ENCODE data around the gene SHC2. TPM values are rescaled to one million over a fixed set of nuclear protein-coding genes. Genes with fewer than 3 reads are reported as not detected.
A peak's percentile ranks its signal among the peaks of the same experiment; 100 is the strongest.

The SHC2 gene
- total and polyA plus RNA-seq, 2 experiments from 2014 or later = 2.2 to 4.6 TPM

DNA sequence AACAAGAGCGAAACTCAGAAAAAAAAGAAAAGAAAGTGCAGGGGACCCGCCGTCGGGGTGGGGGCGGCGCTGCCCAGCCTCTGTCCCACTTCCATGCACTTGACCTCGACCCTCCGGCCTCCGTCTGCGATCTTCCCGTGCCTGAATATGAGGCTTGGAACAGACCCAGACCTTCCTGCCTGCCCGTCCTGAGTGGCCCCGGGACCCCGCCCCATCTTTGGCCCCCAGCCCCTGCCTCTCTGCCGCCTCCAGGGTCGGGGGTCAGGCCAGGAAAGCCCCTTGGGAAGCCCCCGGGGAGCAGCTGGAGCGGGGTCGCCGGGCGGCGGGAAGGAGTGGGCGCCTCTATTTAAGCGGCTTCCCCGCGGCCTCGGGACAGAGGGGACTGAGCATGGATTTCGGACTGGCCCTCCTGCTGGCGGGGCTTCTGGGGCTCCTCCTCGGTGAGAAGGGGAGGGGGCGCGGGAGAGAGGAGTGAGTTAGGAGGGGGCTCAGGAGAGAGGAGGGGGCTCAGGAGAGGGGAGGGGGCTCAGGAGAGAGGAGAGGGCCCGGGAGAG, 35.4 kb upstream of the SHC2 start, which contains the start of gene MADCAM1:
TSS of gene MADCAM1 (plus strand) at position 375 of the 554 bp plus-strand sequence. CDS start at position 389, 14 bp downstream.
- Mint-ChIP-seq H3K4me3 (peak within 1 kb of the TSS; percentile 63), H3K27me3 (ENCODE audit: insufficient read depth, low read depth, poor library complexity) (peaks cover 42% of the 10 kb centered on the region), H3K27ac (no peak within 1 kb of the TSS), H3K36me3 (ENCODE audit: low read depth) (peaks cover 2% of the 10 kb centered on the region; the same call in 1 of the 3 replicates), H3K4me1 (peaks cover 8% of the 10 kb centered on the region), H3K9me3 (peaks cover 12% of the 10 kb centered on the region)
- no peaks in the 10 kb centered on the region for H3K36me3 ChIP-seq (ENCODE audit: insufficient read depth)
- H3K4me2 ChIP-seq = peak within 1 kb of the TSS; percentile 82
- peak; percentile 24 for ATAC-seq
- peak; percentile 86 for DNase-seq (ENCODE audit: low spot score)
- H3K27me3 ChIP-seq (ENCODE audit: insufficient read depth) = peaks cover 42% of the 10 kb centered on the region
- H2AFZ ChIP-seq = no peak within 1 kb of the TSS
- no peaks in the 10 kb centered on the region for H3K4me1 ChIP-seq (ENCODE audit: insufficient read depth)
- no peaks in the 10 kb centered on the region for H3K9me2 ChIP-seq (ENCODE audit: insufficient read depth)
- peaks cover 4% of the 10 kb centered on the region for H3F3A ChIP-seq (replicated peaks; ENCODE audit: low read depth)
- no peaks in the 10 kb centered on the region for H4K20me1 ChIP-seq (replicated peaks; ENCODE audit: insufficient read depth)
- no peaks in the 10 kb centered on the region for H3K79me2 ChIP-seq (replicated peaks; ENCODE audit: insufficient read depth)
- TF ChIP-seq POLR2AphosphoS5 (IDR thresholded peaks at IDR 0.05; ENCODE audit: low read depth) = no peak
- TF ChIP-seq CREB1 (CRISPR knock-in tag; IDR thresholded peaks at IDR 0.05; ENCODE audit: low read depth) = no peak
- TF ChIP-seq EZH2 (IDR thresholded peaks at IDR 0.05; ENCODE audit: low read depth, unreplicated experiment) = no peak
- H3K4me3 ChIP-seq = peak within 1 kb of the TSS; percentile 69
- H3K27ac ChIP-seq (ENCODE audit: low read depth) = no peak within 1 kb of the TSS

DNA sequence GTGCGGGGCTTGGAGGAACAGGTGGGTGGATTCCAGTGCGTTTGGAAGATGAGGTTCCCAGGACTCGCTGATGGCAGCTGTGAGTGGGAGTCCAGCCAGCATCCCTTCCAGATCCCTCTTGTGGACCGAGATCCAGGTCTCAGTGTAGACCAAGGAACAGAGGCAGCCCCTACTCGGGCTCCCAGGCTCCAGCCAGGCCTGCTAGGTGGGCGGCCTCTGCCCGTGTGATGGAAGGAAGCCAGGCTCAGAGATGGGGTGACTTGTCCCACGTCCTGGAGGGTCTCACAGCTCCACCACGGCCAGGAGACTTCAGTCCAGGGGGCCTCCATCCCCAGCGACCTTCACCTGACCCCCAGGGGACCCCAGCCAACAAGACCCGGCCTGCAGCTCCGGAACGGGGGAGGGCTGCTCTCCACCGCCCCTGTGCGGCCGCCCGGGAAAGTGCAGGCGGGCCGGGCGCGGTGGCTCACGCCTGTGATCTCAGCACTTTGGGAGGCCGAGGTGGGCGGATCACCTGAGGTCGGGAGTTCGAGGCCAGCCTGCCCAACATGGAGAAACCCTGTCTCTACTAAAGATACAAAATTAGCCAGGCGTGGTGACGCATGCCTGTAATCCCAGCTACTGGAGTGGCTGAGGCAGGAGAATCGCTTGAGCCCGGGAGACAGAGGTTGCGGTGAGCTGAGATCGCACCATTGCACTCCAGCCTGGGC, 34.7 kb upstream of the SHC2 start:
- 0 out of 2 replicates have a peak, but pooled peaks have one; percentile 34 for TF ChIP-seq ZNF114 (CRISPR knock-in tag; IDR thresholded peaks at IDR 0.05)
- no peak for TF ChIP-seq POLR2AphosphoS5 (IDR thresholded peaks at IDR 0.05; ENCODE audit: low read depth)
- TF ChIP-seq CREB1 (CRISPR knock-in tag; IDR thresholded peaks at IDR 0.05; ENCODE audit: low read depth) = peak; percentile 47; the same call in 1 of the 2 replicates
- TF ChIP-seq, protein P1, sequence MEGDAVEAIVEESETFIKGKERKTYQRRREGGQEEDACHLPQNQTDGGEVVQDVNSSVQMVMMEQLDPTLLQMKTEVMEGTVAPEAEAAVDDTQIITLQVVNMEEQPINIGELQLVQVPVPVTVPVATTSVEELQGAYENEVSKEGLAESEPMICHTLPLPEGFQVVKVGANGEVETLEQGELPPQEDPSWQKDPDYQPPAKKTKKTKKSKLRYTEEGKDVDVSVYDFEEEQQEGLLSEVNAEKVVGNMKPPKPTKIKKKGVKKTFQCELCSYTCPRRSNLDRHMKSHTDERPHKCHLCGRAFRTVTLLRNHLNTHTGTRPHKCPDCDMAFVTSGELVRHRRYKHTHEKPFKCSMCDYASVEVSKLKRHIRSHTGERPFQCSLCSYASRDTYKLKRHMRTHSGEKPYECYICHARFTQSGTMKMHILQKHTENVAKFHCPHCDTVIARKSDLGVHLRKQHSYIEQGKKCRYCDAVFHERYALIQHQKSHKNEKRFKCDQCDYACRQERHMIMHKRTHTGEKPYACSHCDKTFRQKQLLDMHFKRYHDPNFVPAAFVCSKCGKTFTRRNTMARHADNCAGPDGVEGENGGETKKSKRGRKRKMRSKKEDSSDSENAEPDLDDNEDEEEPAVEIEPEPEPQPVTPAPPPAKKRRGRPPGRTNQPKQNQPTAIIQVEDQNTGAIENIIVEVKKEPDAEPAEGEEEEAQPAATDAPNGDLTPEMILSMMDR (conservative IDR thresholded peaks at IDR 0.05; ENCODE audit: low read depth in 2 of 2) = peak; percentile 83 to 88
- TF ChIP-seq, protein P2, sequence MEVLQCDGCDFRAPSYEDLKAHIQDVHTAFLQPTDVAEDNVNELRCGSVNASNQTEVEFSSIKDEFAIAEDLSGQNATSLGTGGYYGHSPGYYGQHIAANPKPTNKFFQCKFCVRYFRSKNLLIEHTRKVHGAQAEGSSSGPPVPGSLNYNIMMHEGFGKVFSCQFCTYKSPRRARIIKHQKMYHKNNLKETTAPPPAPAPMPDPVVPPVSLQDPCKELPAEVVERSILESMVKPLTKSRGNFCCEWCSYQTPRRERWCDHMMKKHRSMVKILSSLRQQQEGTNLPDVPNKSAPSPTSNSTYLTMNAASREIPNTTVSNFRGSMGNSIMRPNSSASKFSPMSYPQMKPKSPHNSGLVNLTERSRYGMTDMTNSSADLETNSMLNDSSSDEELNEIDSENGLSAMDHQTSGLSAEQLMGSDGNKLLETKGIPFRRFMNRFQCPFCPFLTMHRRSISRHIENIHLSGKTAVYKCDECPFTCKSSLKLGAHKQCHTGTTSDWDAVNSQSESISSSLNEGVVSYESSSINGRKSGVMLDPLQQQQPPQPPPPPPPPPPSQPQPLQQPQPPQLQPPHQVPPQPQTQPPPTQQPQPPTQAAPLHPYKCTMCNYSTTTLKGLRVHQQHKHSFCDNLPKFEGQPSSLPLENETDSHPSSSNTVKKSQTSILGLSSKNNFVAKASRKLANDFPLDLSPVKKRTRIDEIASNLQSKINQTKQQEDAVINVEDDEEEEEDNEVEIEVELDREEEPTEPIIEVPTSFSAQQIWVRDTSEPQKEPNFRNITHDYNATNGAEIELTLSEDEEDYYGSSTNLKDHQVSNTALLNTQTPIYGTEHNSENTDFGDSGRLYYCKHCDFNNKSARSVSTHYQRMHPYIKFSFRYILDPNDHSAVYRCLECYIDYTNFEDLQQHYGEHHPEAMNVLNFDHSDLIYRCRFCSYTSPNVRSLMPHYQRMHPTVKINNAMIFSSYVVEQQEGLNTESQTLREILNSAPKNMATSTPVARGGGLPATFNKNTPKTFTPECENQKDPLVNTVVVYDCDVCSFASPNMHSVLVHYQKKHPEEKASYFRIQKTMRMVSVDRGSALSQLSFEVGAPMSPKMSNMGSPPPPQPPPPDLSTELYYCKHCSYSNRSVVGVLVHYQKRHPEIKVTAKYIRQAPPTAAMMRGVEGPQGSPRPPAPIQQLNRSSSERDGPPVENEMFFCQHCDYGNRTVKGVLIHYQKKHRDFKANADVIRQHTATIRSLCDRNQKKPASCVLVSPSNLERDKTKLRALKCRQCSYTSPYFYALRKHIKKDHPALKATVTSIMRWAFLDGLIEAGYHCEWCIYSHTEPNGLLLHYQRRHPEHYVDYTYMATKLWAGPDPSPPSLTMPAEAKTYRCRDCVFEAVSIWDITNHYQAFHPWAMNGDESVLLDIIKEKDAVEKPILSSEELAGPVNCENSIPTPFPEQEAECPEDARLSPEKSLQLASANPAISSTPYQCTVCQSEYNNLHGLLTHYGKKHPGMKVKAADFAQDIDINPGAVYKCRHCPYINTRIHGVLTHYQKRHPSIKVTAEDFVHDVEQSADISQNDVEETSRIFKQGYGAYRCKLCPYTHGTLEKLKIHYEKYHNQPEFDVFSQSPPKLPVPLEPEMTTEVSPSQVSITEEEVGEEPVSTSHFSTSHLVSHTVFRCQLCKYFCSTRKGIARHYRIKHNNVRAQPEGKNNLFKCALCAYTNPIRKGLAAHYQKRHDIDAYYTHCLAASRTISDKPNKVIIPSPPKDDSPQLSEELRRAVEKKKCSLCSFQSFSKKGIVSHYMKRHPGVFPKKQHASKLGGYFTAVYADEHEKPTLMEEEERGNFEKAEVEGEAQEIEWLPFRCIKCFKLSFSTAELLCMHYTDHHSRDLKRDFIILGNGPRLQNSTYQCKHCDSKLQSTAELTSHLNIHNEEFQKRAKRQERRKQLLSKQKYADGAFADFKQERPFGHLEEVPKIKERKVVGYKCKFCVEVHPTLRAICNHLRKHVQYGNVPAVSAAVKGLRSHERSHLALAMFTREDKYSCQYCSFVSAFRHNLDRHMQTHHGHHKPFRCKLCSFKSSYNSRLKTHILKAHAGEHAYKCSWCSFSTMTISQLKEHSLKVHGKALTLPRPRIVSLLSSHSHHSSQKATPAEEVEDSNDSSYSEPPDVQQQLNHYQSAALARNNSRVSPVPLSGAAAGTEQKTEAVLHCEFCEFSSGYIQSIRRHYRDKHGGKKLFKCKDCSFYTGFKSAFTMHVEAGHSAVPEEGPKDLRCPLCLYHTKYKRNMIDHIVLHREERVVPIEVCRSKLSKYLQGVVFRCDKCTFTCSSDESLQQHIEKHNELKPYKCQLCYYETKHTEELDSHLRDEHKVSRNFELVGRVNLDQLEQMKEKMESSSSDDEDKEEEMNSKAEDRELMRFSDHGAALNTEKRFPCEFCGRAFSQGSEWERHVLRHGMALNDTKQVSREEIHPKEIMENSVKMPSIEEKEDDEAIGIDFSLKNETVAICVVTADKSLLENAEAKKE (CRISPR knock-in tag; IDR thresholded peaks at IDR 0.05) = no peak
- ATAC-seq (peak; percentile 45), DNase-seq (ENCODE audit: low spot score) (peak; percentile 78)
- peaks cover 2% of the 10 kb centered on the region; the same call in 1 of the 3 replicates for H3K36me3 Mint-ChIP-seq (ENCODE audit: low read depth)
- Histone ChIP-seq H3K27me3 (ENCODE audit: insufficient read depth) (peaks cover 39% of the 10 kb centered on the region), H3K4me3 (peak overlapping the region; percentile 69), H2AFZ (no peak overlapping the region), H3K9me2 (ENCODE audit: insufficient read depth) (no peaks in the 10 kb centered on the region), H4K20me1 (replicated peaks; ENCODE audit: insufficient read depth) (no peaks in the 10 kb centered on the region), H3K36me3 (ENCODE audit: insufficient read depth) (no peaks in the 10 kb centered on the region), H3K79me2 (replicated peaks; ENCODE audit: insufficient read depth) (no peaks in the 10 kb centered on the region), H3K4me1 (ENCODE audit: insufficient read depth) (no peaks in the 10 kb centered on the region), H3F3A (replicated peaks; ENCODE audit: low read depth) (peaks cover 7% of the 10 kb centered on the region), H3K27ac (ENCODE audit: low read depth) (no peak overlapping the region), H3K4me2 (peak overlapping the region; percentile 82)
- H3K27ac Mint-ChIP-seq = no peak overlapping the region
- H3K9me3 Mint-ChIP-seq = peaks cover 12% of the 10 kb centered on the region
- peak overlapping the region; percentile 61 for H3K4me3 Mint-ChIP-seq
- H3K4me1 Mint-ChIP-seq = peaks cover 8% of the 10 kb centered on the region
- H3K27me3 Mint-ChIP-seq (ENCODE audit: insufficient read depth, low read depth, poor library complexity) = peaks cover 43% of the 10 kb centered on the region

Measured in GM23338 (cell line).